ENCODE data around the gene YEATS2. TPM values are rescaled to one million over a fixed set of nuclear protein-coding genes. Genes with fewer than 3 reads are reported as not detected.

Gene YEATS2
- total RNA-seq, 4 donors from 2014 or later: 5.7 to 10.8 (median 9.3) TPM

- no peaks in the 10 kb centered on the region for H3K27me3 ChIP-seq
- H3K9me3 ChIP-seq: no peaks in the 10 kb centered on the region
- H3K36me3 ChIP-seq: peaks cover 0 to 10% of the 10 kb centered on the region in 2 donors
- in situ Hi-C loops (cut with MboI; ENCODE audit: low sequenced_read_pairs in 4 of 4): loop anchor here (5.0 to 25.0 kb wide), 4 partner anchors 260 to 628 kb away; no protein-coding TSS in a partner anchor
- peak; percentile 28 to 65 for ATAC-seq
- peak in 1 of 2 donors; percentile 8 for DNase-seq
- peak overlapping the region in 3 of 4 donors; percentile 4 to 66 (median 57) for H3K27ac ChIP-seq
- no peak overlapping the region for H3K4me3 ChIP-seq
- peaks cover 0 to 6% of the 10 kb centered on the region in 2 donors for H3K4me1 ChIP-seq
- TF ChIP-seq POLR2A (IDR thresholded peaks at IDR 0.05): no peak
- TF ChIP-seq, protein P1, sequence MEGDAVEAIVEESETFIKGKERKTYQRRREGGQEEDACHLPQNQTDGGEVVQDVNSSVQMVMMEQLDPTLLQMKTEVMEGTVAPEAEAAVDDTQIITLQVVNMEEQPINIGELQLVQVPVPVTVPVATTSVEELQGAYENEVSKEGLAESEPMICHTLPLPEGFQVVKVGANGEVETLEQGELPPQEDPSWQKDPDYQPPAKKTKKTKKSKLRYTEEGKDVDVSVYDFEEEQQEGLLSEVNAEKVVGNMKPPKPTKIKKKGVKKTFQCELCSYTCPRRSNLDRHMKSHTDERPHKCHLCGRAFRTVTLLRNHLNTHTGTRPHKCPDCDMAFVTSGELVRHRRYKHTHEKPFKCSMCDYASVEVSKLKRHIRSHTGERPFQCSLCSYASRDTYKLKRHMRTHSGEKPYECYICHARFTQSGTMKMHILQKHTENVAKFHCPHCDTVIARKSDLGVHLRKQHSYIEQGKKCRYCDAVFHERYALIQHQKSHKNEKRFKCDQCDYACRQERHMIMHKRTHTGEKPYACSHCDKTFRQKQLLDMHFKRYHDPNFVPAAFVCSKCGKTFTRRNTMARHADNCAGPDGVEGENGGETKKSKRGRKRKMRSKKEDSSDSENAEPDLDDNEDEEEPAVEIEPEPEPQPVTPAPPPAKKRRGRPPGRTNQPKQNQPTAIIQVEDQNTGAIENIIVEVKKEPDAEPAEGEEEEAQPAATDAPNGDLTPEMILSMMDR (IDR thresholded peaks at IDR 0.05 in 4 of 5, conservative IDR thresholded peaks at IDR 0.05 in 1 of 5): no peak
- intact Hi-C loops (cut with DNase I; ENCODE audit: low total_unique reads): loop anchor here (5.0 kb wide), 1 partner anchor 378 kb away; no protein-coding TSS in a partner anchor
These were observed 67.5 kb downstream of the YEATS2 start for GRCh38 chr3:183764847-183765731.

- H3K4me1 ChIP-seq: peaks cover 0 to 6% of the 10 kb centered on the region in 2 donors
- intact Hi-C loops (cut with DNase I; ENCODE audit: low total_unique reads) (loop anchor here (5.0 kb wide), 1 partner anchor 379 kb away; no protein-coding TSS in a partner anchor), in situ Hi-C loops (cut with MboI; ENCODE audit: low sequenced_read_pairs in 4 of 4) (loop anchor here (5.0 to 25.0 kb wide), 4 partner anchors 261 to 629 kb away; no protein-coding TSS in a partner anchor)
These were observed 68.5 kb downstream of the YEATS2 start for GRCh38 chr3:183766107-183766506.

DNA sequence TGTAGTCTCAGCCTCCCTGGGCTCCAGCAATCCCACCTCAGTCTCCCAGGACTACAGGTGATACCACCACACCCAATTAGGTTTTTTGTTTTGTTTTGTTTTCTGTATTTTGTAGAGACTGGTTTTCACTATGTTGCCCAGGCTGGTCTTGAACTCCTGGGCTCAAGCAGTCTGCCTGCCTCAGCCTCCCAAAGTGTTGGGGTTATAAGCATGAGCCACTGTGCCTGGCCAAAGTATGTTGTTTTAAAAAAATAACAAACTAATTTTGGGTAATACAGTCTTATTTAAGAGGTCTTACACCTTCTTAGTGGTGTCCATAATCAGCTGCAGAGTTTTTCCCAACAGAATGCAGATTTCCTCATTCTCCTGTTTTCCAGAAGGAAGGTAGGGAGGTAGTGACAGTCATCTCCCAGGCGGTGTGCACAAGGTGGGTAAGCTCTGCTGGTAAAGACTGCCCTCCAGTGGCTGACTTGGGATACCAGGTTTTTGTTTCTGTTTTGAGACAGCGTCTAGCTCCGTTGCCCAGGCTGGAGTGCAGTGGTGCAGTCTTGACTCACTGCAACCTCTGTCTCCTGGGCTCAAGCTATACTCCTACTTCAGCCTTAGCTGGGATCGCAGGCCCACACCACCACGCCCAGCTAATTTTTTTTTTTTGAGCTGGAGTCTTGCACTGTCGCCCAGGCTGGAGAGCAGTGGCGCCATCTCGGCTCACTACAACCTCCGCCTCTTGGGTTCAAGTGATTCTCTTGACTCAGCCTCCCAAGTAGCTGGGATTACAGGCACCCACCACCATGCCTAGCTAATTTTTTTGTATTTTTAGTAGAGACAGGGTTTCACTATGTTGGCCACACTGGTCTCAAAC is 69.4 kb downstream of the YEATS2 start:
- no peak for TF ChIP-seq POLR2A (IDR thresholded peaks at IDR 0.05)
- TF ChIP-seq, protein P1 (IDR thresholded peaks at IDR 0.05 in 4 of 5, conservative IDR thresholded peaks at IDR 0.05 in 1 of 5): peak; percentile 77 to 90 (median 83)
- Histone ChIP-seq H3K27ac (peak overlapping the region in 2 of 4 donors; percentile 12 to 35), H3K36me3 (peaks cover 0 to 9% of the 10 kb centered on the region in 2 donors), H3K27me3 (no peaks in the 10 kb centered on the region), H3K4me3 (no peak overlapping the region), H3K9me3 (no peaks in the 10 kb centered on the region), H3K4me1 (peaks cover 0 to 6% of the 10 kb centered on the region in 2 donors)
- in situ Hi-C loops (cut with MboI; ENCODE audit: low sequenced_read_pairs in 4 of 4): loop anchor here (5.0 to 25.0 kb wide), 4 partner anchors 262 to 630 kb away; no protein-coding TSS in a partner anchor
- intact Hi-C loops (cut with DNase I; ENCODE audit: low total_unique reads): loop anchor here (1.0 to 5.0 kb wide), 3 partner anchors 264 to 380 kb away; no protein-coding TSS in a partner anchor
- DNase-seq (peak; percentile 61 to 69), ATAC-seq (peak; percentile 61 to 86)

More at GRCh38 chr3:183766107-183766506, 68.5 kb downstream of the YEATS2 start:
- ATAC-seq (no peak), DNase-seq (no peak)
- Histone ChIP-seq H3K4me3 (no peak overlapping the region), H3K36me3 (peaks cover 0 to 10% of the 10 kb centered on the region in 2 donors), H3K27ac (peak overlapping the region in 2 of 4 donors; percentile 2 to 66), H3K9me3 (no peaks in the 10 kb centered on the region), H3K27me3 (no peaks in the 10 kb centered on the region)
- TF ChIP-seq, protein P1 (IDR thresholded peaks at IDR 0.05 in 4 of 5, conservative IDR thresholded peaks at IDR 0.05 in 1 of 5): no peak
- TF ChIP-seq POLR2A (IDR thresholded peaks at IDR 0.05): no peak

DNA sequence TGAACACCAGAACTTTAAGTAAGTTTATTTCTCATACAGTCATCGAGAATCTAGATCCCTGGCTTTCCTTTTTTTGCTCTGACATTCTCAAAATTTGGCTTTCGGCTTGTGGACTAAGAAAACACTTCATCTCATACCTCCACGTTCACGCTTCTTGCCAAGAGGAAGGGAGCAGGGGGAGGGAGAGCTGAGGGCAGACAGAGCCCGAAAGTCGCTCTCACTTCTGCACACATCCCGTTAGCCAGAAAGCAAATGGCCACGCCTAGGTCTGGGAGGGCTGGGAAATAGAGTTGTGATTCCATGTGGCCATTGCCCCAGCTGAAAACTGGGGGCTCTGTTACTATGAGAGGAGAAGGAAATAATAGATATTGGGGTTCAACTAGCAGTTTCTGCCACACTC is 70.5 kb downstream of the YEATS2 start:
- Histone ChIP-seq H3K4me3 (no peak overlapping the region), H3K36me3 (peaks cover 0 to 3% of the 10 kb centered on the region in 2 donors), H3K27me3 (no peaks in the 10 kb centered on the region), H3K9me3 (no peaks in the 10 kb centered on the region), H3K4me1 (peaks cover 0 to 6% of the 10 kb centered on the region in 2 donors), H3K27ac (no peak overlapping the region)
- in situ Hi-C loops (cut with MboI; ENCODE audit: low sequenced_read_pairs in 4 of 4) (loop anchor here (5.0 to 25.0 kb wide), 4 partner anchors 263 to 631 kb away; no protein-coding TSS in a partner anchor), intact Hi-C loops (cut with DNase I; ENCODE audit: low total_unique reads) (loop anchor here (5.0 kb wide), 1 partner anchor 381 kb away; no protein-coding TSS in a partner anchor)
- ATAC-seq: no peak
- DNase-seq: no peak
- TF ChIP-seq POLR2A (IDR thresholded peaks at IDR 0.05): no peak
- TF ChIP-seq, protein P1 (IDR thresholded peaks at IDR 0.05 in 4 of 5, conservative IDR thresholded peaks at IDR 0.05 in 1 of 5): no peak
